Measurements from ENCODE around the gene FMO5.
"Not testable (repeated sequence)": the region's sequence is repeated elsewhere in the genome, so short reads cannot be mapped to it uniquely, and the experiment has no call there.

Gene FMO5

GRCh38 chr1:147238925-147239820, 14.0 kb upstream of the FMO5 start:
- no peak for DNase-seq (ENCODE audit: low spot score)

GRCh38 chr1:147238053-147238902, 13.1 kb upstream of the FMO5 start:
- DNase-seq (ENCODE audit: low spot score), result no peak

DNA sequence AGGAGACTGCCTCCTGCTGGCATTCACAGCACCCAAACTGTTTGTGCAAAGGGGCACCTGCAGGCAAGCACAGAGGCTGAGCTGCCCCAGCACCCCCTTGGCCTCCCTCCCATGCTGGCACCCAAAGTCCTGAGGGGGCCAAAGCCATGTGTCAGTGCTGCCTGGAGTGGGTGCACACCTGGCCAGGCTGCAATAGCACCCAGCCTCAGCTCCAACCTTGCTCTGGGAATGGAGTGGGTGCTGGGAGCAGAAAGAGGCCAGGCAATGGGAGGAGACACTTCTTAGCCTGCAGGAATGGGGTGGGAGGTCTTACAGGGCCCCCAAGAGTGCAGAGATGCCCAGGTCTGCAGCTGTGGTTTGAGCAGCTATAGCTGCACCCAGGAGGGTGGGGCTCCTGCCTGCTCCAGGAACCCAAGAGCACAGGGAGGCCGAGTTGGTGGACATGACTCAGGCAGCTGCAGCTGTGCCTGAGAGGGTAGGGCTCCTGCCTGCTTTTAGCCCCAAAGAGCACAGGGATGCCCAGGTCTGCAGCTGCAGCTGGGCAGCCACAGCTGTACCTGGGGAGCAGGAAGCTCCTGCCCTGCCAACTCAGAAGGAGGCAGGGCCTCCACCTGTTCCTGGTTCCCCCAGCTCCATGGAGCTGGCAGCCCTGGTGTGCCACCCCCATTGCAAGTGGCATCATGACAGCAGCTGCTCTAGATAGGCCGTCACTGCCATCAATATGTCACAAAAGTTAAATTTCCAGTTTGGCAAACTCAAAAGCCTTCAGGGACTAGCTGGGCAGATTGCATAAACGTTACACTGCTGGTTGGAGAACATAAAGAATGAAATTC, 12.0 kb upstream of the FMO5 start:
- no peak for DNase-seq (ENCODE audit: low spot score)

GRCh38 chr1:147236448-147236847, 11.3 kb upstream of the FMO5 start:
- DNase-seq (ENCODE audit: low spot score), result no peak

DNA sequence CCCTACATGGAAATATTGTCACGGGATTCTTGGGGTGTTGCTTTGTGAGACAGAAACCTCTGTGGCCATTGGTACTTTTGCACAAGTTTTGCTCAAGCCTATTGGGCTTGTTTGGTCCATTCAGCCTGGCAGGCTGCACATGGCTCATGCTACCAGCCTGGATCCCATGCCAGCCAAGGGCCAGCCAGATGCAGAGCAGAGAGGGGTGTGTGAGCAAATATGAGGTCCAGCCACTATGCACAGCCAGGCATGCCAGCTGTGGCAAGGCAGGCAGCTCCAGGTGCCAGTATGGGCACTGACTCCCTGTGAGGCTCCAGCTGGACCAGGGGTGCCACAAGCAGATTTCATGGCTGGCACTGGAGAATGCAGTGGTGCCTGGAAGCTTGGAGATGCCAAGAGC, 10.7 kb upstream of the FMO5 start:
- no peak for DNase-seq (ENCODE audit: low spot score)

DNA sequence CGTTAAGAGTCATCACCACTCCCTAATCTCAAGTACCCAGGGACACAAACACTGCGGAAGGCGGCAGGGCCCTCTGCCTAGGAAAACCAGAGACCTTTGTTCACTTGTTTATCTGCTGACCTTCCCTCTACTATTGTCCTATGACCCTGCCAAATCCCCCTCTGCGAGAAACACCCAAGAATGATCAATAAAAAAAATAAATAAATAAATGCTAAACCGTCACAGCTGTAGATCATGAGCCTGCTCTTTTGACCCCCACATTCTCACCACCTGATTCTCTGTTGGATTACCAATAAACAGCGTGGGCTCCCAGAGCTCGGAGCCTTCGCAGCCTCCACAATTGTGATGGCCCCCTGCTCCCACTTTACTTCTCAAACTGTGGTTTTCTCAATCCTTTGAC, 8.8 kb upstream of the FMO5 start:
- not testable (repeated sequence) for DNase-seq (ENCODE audit: low spot score)

- not testable (repeated sequence) for DNase-seq (ENCODE audit: low spot score)
These were observed 5.9 kb upstream of the FMO5 start for GRCh38 chr1:147231032-147231431.

DNA sequence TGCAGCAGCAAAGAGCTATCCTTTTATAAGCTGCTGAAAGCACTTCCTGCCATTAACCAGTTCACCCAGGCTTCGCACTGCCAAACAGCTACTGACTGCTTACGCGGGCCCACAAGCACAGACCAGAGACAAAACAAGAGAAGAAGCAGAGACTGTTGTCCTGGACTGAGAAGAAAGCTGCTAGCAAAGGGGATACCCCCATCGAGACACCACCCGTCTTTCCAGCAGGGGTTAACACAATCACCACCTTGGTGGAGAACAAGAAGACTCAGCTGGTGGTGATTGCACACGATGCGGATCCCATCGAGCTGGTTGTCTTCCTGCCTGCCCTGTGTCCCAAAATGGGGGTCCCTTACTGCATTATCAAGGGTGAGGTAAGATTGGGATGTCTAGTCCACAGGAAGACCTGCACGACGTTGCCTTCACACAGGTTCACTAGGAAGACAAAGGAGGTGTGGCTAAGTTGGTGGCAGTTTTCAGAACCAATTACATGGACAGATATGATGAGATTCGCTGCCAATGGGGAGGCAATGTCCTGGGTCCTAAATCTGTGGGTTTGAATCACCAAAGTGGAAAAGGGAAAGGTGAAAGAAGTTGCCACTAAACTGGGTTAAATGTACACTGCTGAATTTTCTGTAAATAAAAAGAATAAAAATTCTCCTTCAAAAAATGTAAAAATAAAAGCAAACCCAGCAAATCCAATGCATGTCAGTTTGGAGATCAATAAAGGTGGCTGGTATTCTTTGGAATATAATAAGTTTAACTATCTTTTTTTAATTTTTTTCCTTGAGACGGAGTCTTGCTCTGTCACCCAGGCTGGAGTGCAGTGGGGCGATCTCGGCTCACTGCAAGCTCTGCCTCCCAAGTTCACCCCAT, 1.2 kb downstream of the FMO5 start:
- DNase-seq (ENCODE audit: low spot score), result no peak

- DNase-seq (ENCODE audit: low spot score), result no peak
These were observed 6.5 kb downstream of the FMO5 start for GRCh38 chr1:147218606-147219005.

DNA sequence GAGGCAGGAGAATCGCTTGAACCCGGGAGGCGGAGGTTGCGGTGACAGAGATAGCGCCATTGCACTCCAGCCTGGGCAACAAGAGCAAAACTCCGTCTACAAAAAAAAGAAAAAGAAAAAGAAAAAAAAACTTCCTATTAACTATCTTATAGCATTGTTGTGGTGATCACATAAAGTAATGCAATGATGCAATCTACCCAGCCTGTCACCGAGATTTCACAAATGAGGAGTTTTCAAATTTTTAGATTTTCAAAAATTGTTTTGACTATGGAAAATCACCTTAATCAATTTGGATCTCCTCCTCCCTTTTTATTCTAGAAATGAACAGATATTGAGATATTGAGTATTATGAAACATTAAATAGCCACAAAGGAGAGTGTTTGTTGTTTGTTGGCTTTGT, 8.0 kb downstream of the FMO5 start:
- DNase-seq (ENCODE audit: low spot score), result no peak

DNA sequence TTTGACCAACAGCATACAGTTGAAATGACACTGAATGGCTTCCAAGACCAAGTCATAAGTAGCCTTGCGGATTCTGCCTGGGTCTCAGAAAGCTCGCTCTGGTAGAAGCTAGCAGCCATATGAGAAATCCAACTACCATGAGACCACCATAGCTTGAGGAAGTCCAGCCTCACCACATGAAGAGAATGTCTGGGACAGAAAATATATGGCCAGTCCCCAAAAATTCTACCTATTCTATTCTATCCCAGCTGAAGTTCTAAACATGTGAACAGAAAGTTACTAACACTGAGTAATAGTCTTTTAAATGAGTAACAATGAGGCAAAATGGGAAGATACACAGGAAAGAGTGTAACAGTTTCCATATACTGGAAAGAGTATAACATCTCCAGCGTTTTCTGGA, 9.0 kb downstream of the FMO5 start:
- no peak for DNase-seq (ENCODE audit: low spot score)

DNA sequence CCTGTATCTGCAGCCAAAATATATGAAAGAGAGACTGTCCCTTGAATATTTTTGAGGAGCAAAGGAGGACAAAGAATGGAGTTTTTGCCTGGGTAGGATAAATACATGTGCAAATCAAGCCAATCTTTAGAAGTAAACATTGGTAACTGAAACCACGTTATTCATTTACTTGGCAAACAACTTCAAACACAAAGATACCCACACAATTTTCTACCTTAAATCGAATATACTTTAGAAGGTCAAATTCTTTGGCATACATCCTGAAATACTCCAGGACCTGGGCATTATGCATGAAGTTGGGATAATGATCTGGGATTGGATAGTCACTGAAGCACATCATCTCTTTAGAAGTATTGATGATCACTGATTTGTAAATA, 9.6 kb downstream of the FMO5 start:
- no peak for DNase-seq (ENCODE audit: low spot score)

DNA sequence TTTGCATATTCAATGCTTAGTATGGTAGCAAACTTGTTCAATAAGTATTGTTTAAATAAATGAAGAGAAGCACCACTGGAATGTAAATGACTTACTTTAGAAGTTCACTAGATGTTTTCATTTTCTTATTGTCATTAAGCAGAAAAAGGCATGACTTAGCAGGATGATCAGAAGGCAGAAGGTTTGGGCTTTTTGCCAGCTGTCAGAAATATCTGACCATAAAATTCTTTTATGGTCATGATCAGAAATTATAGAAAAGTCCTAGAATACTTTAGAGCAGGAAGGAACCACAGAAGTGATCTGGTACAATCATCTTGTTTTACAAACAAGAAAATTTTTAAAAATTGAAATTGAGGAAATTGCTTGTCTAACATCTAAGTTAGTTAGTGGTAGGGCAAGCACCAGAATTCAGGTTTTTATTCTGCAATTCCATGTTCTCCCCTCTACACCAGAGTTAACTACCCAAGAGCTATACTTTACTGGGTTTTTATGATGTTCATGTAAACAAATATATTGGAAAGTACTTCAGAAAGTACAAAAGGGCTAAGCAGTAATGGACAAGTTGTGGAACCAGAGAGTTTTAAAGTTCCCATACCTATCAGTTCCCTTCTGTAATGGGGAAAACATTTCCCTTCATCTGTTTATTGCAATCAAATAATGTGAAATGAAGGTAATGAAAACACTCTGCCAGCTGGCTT, 10.1 kb downstream of the FMO5 start:
- no peak for DNase-seq (ENCODE audit: low spot score)

DNA sequence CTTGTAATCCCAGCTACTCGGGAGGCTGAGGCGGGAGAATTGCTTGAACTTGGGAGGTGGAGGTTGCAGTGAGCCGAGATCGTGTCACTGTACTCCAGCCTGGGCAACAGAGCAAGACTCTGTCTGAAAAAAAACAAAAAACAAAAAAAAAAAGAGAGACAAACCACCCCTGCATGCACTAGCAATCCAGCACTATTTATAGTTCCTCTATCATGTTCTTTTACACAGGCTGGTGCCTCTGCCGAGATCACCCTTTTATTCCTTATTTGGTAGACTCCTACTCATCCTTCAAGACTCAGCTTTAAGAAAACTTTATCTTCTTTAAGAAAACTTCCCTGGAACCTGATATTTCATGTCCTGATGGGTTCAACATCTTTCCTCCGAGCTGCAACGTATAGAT, 10.8 kb downstream of the FMO5 start:
- DNase-seq (ENCODE audit: low spot score), result no peak

DNA sequence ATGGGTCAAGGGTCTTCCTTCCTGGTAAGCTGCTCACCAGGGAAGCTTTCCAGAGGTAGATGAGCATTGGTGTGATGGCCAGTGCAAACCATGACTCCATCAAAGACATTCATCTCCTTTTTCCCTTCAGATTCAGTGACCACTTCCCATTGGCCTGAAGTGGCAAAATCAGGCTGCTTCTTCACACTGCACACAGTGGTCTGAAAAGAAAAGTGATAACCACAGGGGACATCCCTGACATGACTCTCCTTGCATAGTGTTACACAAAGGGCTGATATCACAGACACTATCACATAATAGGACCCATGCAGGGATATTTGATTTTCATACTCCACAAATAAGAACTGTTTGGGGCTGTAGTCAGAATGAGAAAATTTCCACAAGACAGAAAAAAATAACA, 11.9 kb downstream of the FMO5 start:
- no peak for DNase-seq (ENCODE audit: low spot score)

GRCh38 chr1:147211577-147211976, 13.6 kb downstream of the FMO5 start:
- DNase-seq (ENCODE audit: low spot score), result no peak

GRCh38 chr1:147210987-147211386, 14.2 kb downstream of the FMO5 start:
- DNase-seq (ENCODE audit: low spot score), result no peak

GRCh38 chr1:147209825-147210821, 15.0 kb downstream of the FMO5 start:
- no peak for DNase-seq (ENCODE audit: low spot score)

GRCh38 chr1:147208619-147209018, 16.5 kb downstream of the FMO5 start:
- no peak for DNase-seq (ENCODE audit: low spot score)
